ENCODE measurements around the gene C6. TPM values are rescaled to one million over a fixed set of nuclear protein-coding genes. Genes with fewer than 3 reads are reported as not detected.
"Not testable (repeated sequence)": the region's sequence is repeated elsewhere in the genome, so short reads cannot be mapped to it uniquely, and the experiment has no call there.

The C6 gene
- total and polyA plus RNA-seq, 10 donors = 0.02 to 0.65 (median 0.17) TPM; not detected in 5

DNA sequence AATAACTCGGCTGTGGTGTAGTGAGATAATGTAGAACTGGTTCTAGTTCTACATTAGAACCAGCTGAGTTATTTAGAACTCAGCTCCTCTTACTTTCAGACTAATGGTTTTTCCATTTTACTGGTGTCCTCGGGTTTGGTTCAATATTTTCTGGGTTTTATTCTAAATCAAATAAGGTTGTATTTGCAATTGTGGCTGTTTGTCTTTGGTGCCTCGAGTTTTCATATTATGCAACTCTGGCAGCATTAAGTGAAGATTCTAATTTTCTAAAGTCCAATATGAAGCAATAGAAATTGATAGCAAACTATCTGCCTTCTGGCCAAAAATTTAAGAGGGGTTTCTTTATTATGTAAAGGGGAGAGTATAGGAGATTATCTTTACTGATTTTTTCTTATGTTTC is 19.0 kb downstream of the C6 start:
- 60 to 89% (median 78%) methylated on average over 3 of the region's 3 CpGs for WGBS, 5 donors
- intact Hi-C loops (cut with DNase I; ENCODE audit: low total_unique reads) = no loop called here
- no peak for DNase-seq
- TF ChIP-seq POLR2A (IDR thresholded peaks at IDR 0.05) (no peak), POLR2AphosphoS5 (IDR thresholded peaks at IDR 0.05) (no peak)
- TF ChIP-seq, protein P1, sequence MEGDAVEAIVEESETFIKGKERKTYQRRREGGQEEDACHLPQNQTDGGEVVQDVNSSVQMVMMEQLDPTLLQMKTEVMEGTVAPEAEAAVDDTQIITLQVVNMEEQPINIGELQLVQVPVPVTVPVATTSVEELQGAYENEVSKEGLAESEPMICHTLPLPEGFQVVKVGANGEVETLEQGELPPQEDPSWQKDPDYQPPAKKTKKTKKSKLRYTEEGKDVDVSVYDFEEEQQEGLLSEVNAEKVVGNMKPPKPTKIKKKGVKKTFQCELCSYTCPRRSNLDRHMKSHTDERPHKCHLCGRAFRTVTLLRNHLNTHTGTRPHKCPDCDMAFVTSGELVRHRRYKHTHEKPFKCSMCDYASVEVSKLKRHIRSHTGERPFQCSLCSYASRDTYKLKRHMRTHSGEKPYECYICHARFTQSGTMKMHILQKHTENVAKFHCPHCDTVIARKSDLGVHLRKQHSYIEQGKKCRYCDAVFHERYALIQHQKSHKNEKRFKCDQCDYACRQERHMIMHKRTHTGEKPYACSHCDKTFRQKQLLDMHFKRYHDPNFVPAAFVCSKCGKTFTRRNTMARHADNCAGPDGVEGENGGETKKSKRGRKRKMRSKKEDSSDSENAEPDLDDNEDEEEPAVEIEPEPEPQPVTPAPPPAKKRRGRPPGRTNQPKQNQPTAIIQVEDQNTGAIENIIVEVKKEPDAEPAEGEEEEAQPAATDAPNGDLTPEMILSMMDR (IDR thresholded peaks at IDR 0.05 in 8 of 11, conservative IDR thresholded peaks at IDR 0.05 in 3 of 11) = no peak
- Histone ChIP-seq H3K9me3 (no peaks in the 10 kb centered on the region), H3K4me3 (no peak overlapping the region), H3K27ac (peak overlapping the region in 6 of 8 donors; percentile 18 to 66 (median 54)), H3K36me3 (no peaks in the 10 kb centered on the region), H3K4me1 (no peaks in the 10 kb centered on the region), H3K27me3 (replicated peaks in 1 of 7) (no peaks in the 10 kb centered on the region)

DNA sequence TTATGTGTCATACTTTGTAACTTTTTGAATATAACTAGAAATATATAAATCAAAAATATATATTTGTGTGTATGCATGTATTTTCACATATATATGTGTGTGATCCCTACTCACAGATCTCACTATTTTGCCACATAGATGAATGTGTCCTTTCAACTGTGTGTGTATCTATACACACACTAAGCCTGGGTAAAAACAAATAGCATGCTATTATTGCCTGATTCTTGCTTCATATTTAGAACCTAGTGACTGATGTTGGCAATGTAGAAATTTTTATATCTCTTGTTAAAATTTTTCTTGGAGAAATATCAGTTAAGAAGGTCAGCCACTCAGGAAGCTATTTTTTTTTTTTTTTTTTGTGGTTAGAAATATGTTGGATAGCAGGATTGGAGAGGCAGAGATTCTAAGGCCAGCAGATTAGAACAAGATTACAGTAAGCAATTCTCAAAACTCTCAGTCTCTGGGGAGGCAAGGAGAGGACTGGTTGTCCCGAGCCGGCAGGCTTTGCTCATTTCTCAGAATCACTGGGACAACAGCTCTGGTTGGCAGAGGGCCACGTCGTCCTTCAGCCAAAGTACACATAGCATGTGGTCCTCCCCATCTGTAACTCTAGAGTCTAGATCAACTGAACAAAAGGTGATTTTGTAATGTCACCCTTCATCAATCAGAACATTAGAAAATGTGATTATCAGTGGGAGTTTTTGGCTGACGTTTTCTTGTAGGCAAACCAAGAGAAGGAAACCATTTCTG is 19.7 kb downstream of the C6 start:
- H3K27ac ChIP-seq = peak overlapping the region in 7 of 8 donors; percentile 2 to 68 (median 50)
- no peak overlapping the region for H3K4me3 ChIP-seq
- H3K9me3 ChIP-seq = no peaks in the 10 kb centered on the region
- no peaks in the 10 kb centered on the region for H3K36me3 ChIP-seq
- peak; percentile 77 for DNase-seq
- 54 to 75% (median 72%) methylated on average over 5 of the region's 5 CpGs for WGBS, 5 donors
- H3K4me1 ChIP-seq = no peaks in the 10 kb centered on the region
- H3K27me3 ChIP-seq (replicated peaks in 1 of 7) = no peaks in the 10 kb centered on the region
- TF ChIP-seq POLR2AphosphoS5 (IDR thresholded peaks at IDR 0.05) = peak in 2 of 3 donors; percentile 50 to 77
- no peak for TF ChIP-seq POLR2A (IDR thresholded peaks at IDR 0.05)
- TF ChIP-seq, protein P1 (IDR thresholded peaks at IDR 0.05 in 8 of 11, conservative IDR thresholded peaks at IDR 0.05 in 3 of 11) = no peak
- intact Hi-C loops (cut with DNase I; ENCODE audit: low total_unique reads) = no loop called here

DNA sequence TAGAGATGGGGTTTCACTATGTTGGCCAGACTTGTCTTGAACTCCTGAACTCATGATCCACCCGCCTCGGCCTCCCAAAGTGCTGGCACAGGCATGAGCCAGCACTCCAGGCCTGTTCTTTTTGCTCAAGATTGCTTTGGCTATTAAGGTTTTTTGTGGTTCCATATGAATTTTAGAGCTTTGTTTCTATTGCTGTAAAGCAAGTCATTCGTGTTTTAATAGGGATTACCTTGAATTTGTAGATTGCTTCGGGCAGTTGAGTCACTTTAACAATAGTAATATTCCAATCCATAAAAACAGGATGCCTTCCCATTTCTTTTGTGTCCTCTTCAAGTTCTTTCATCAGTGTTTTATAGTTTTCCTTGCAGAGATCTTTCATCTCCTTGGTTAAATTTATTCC is 22.1 kb downstream of the C6 start:
- no peak overlapping the region for H3K4me3 ChIP-seq
- no peaks in the 10 kb centered on the region for H3K36me3 ChIP-seq
- H3K9me3 ChIP-seq = no peaks in the 10 kb centered on the region
- TF ChIP-seq POLR2AphosphoS5 (IDR thresholded peaks at IDR 0.05) (no peak), POLR2A (IDR thresholded peaks at IDR 0.05) (no peak)
- TF ChIP-seq, protein P1 (IDR thresholded peaks at IDR 0.05 in 8 of 11, conservative IDR thresholded peaks at IDR 0.05 in 3 of 11) = no peak
- DNase-seq = no peak
- intact Hi-C loops (cut with DNase I; ENCODE audit: low total_unique reads) = no loop called here
- WGBS, 5 donors = 74 to 92% (median 81%) methylated on average over 4 of the region's 4 CpGs
- H3K27me3 ChIP-seq (replicated peaks in 1 of 7) = no peaks in the 10 kb centered on the region
- peak overlapping the region in 1 of 8 donors; percentile 64 for H3K27ac ChIP-seq
- no peaks in the 10 kb centered on the region for H3K4me1 ChIP-seq

GRCh38 chr5:41186143-41186542 is 27.2 kb downstream of the C6 start:
- Histone ChIP-seq H3K27me3 (replicated peaks in 1 of 7) (no peaks in the 10 kb centered on the region), H3K27ac (no peak overlapping the region), H3K36me3 (no peaks in the 10 kb centered on the region), H3K4me3 (no peak overlapping the region), H3K4me1 (peaks cover 0 to 7% (median 0%) of the 10 kb centered on the region in 6 donors), H3K9me3 (no peaks in the 10 kb centered on the region)
- WGBS, 5 donors = 93 to 100% (median 97%) methylated on average over 1 of the region's 1 CpG
- TF ChIP-seq POLR2A (IDR thresholded peaks at IDR 0.05) = no peak
- TF ChIP-seq POLR2AphosphoS5 (IDR thresholded peaks at IDR 0.05) = no peak
- TF ChIP-seq, protein P1 (IDR thresholded peaks at IDR 0.05 in 8 of 11, conservative IDR thresholded peaks at IDR 0.05 in 3 of 11) = no peak
- no peak for DNase-seq
- intact Hi-C loops (cut with DNase I; ENCODE audit: low total_unique reads) = no loop called here

- intact Hi-C loops (cut with DNase I; ENCODE audit: low total_unique reads); H3K9me3 ChIP-seq; H3K4me3 ChIP-seq; H3K4me1 ChIP-seq; H3K27me3 ChIP-seq (replicated peaks in 1 of 7); DNase-seq; H3K36me3 ChIP-seq: not testable (repeated sequence)
- peak overlapping the region in 3 of 8 donors; percentile 2 to 19 (median 13) for H3K27ac ChIP-seq
- 79 to 90% (median 89%) methylated on average over 1 of the region's 1 CpG for WGBS, 5 donors
Observed at GRCh38 chr5:41183331-41183730, 30.0 kb downstream of the C6 start.
